Esophagus muscularis mucosa (tissue), 4 donors: Measurements from ENCODE around the gene BMP4. TPM values are rescaled to one million over a fixed set of nuclear protein-coding genes. Genes with fewer than 3 reads are reported as not detected.

Experiments
- DNase-seq: peaks from one replicate; pipeline ENCODE4 v3.0.0-alpha.2; 2017; ENCODE audit errors: extremely low spot score
- H3K27ac ChIP-seq, 4 donors: fragments of 200-600 bp; sonication (generic); replicated peaks in 1 of 4; 1 replicate in 3 of 4; 2 replicates in 1 of 4; pipeline ENCODE4 v1.5.1; 2016 to 2019; ENCODE audit warnings: mild to moderate bottlenecking in 1 of 4
- H3K27me3 ChIP-seq, 4 donors: fragments of 200-600 bp; sonication (generic); one replicate each; pipeline versions ENCODE4 v1.5.1 to v1.6.0; 2016 to 2019
- H3K36me3 ChIP-seq, 4 donors: fragments of 200-600 bp; sonication (generic); one replicate each; pipeline ENCODE4 v1.5.1; 2016 to 2019
- H3K4me1 ChIP-seq, 4 donors: fragments of 200-600 bp; sonication (generic); one replicate each; pipeline ENCODE4 v1.5.1; 2016 to 2019
- H3K4me3 ChIP-seq, 4 donors: fragments of 200-600 bp; sonication (generic); 1 replicate in 2 of 4; 2 replicates in 2 of 4; pipeline ENCODE4 v1.5.1; 2016 to 2019; ENCODE audit warnings: mild to moderate bottlenecking in 4 of 4, moderate library complexity in 1 of 4
- H3K9me3 ChIP-seq, 4 donors: fragments of 200-600 bp; sonication (generic); 1 replicate in 3 of 4; 2 replicates in 1 of 4; pipeline ENCODE4 v1.5.1; 2016 to 2019
- EP300 ChIP-seq: sonication (generic); formaldehyde crosslinking; IDR thresholded peaks from one replicate; pipeline ENCODE4 v1.6.1; 2017; ENCODE audit warnings: antibody characterized with exemption
- POLR2A ChIP-seq: fragments of 450-650 bp; IDR thresholded peaks from one replicate; pipeline ENCODE4 v1.6.1; 2017; ENCODE audit warnings: antibody characterized with exemption, moderate library complexity, mild to moderate bottlenecking, low read depth
- POLR2AphosphoS5 ChIP-seq, 2 donors: sonication (generic); formaldehyde crosslinking; IDR thresholded peaks; one replicate each; pipeline ENCODE4 v1.6.1; 2017; ENCODE audit warnings: antibody characterized with exemption in 2 of 2
- WGBS: methylation state at CpG from one replicate; pipeline ENCODE4 v1.1.5; 2018; 5-methylcytosine and 5-hydroxymethylcytosine counted together
- intact Hi-C: fragments of 100-400 bp; cut with DNase I; formaldehyde crosslinking; loops from one replicate; pipeline ENCODE4 v1.15.1; 2023
- total RNA-seq, 4 donors: library from RNA; depleted of rRNA; stranded (reverse); fragments of >200 nt; gene quantifications; one replicate each; pipeline versions ENCODE4 v1.1.0 to v1.2.1, GENCODE V29; 2016
- TF ChIP-seq, protein P1 (sequence below), 3 experiments: fragments of 200-600 bp in 2 of 3; fragments of 450-650 bp in 1 of 3; sonication (generic) in 2 of 3; IDR thresholded peaks; one replicate each; pipeline ENCODE4 v1.5.1; 2017 to 2019; ENCODE audit warnings: antibody characterized with exemption in 3 of 3, mild to moderate bottlenecking in 2 of 3, moderate library complexity in 1 of 3

The BMP4 gene
- total RNA-seq, 4 donors from 2014 or later: 16.0 to 29.9 (median 18.9) TPM

DNA sequence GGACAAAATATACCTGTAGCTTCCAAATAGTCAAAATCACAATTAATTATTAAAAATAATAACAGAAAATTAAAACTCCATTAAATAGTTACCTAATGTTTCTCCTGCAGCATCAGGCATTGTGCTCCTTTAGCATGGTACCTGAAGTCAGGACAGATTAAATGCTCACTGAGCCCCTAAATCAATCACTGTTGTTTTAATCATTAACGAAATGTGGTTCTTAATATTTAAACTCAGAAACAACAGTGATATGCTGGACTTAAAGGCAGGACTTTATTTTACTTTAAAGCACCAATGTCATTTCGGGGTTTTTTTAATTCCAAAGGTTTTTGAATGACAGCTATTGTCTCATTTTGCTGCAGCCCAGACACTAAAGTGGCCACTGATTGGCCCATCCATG lies 2.0 kb upstream of the BMP4 start:
- no peak overlapping the region for H3K4me3 ChIP-seq
- WGBS: 93% methylated on average over 2 of the region's 2 CpGs
- intact Hi-C loops: loop anchor here (10.0 kb wide), 2 partner anchors 216 to 424 kb away; no protein-coding TSS in a partner anchor
- no peak overlapping the region for H3K27ac ChIP-seq
- no peak for DNase-seq
- peaks cover 13 to 42% (median 41%) of the 10 kb centered on the region in 4 donors for H3K4me1 ChIP-seq
- TF ChIP-seq POLR2AphosphoS5 (IDR thresholded peaks at IDR 0.05) (no peak), EP300 (no peak)
- peaks cover 0 to 88% (median 27%) of the 10 kb centered on the region in 4 donors for H3K27me3 ChIP-seq
- H3K9me3 ChIP-seq: no peaks in the 10 kb centered on the region
- no peaks in the 10 kb centered on the region for H3K36me3 ChIP-seq

DNA sequence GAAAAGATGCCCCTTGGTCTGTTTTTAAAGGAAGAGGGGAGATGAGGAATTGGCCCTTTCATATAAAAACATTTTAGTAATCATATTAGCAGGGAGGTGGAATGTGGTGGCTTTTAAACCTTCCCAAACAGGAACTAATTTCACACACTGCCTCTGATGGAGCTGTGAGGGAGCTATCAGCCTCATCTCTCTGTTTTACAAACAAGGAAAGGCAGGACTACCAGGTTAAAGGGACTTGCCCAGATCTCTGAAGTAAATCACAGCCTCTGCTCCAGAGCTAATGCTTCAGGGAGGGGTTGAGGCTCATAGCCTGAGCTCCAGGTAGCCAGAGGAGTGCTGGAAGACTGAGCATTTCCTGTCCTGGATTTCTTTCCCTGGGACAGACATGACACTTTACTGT lies 1.1 kb upstream of the BMP4 start:
- no peak overlapping the region for H3K4me3 ChIP-seq
- TF ChIP-seq POLR2AphosphoS5 (IDR thresholded peaks at IDR 0.05) (no peak), POLR2A (no peak), EP300 (no peak)
- TF ChIP-seq, protein P1, sequence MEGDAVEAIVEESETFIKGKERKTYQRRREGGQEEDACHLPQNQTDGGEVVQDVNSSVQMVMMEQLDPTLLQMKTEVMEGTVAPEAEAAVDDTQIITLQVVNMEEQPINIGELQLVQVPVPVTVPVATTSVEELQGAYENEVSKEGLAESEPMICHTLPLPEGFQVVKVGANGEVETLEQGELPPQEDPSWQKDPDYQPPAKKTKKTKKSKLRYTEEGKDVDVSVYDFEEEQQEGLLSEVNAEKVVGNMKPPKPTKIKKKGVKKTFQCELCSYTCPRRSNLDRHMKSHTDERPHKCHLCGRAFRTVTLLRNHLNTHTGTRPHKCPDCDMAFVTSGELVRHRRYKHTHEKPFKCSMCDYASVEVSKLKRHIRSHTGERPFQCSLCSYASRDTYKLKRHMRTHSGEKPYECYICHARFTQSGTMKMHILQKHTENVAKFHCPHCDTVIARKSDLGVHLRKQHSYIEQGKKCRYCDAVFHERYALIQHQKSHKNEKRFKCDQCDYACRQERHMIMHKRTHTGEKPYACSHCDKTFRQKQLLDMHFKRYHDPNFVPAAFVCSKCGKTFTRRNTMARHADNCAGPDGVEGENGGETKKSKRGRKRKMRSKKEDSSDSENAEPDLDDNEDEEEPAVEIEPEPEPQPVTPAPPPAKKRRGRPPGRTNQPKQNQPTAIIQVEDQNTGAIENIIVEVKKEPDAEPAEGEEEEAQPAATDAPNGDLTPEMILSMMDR (IDR thresholded peaks at IDR 0.05): no peak
- no peaks in the 10 kb centered on the region for H3K9me3 ChIP-seq
- peaks cover 8 to 43% (median 43%) of the 10 kb centered on the region in 4 donors for H3K4me1 ChIP-seq
- no peaks in the 10 kb centered on the region for H3K36me3 ChIP-seq
- peaks cover 0 to 88% (median 23%) of the 10 kb centered on the region in 4 donors for H3K27me3 ChIP-seq
- intact Hi-C loops: loop anchor here (10.0 kb wide), 2 partner anchors 217 to 423 kb away; no protein-coding TSS in a partner anchor
- H3K27ac ChIP-seq: no peak overlapping the region
- DNase-seq: no peak

DNA sequence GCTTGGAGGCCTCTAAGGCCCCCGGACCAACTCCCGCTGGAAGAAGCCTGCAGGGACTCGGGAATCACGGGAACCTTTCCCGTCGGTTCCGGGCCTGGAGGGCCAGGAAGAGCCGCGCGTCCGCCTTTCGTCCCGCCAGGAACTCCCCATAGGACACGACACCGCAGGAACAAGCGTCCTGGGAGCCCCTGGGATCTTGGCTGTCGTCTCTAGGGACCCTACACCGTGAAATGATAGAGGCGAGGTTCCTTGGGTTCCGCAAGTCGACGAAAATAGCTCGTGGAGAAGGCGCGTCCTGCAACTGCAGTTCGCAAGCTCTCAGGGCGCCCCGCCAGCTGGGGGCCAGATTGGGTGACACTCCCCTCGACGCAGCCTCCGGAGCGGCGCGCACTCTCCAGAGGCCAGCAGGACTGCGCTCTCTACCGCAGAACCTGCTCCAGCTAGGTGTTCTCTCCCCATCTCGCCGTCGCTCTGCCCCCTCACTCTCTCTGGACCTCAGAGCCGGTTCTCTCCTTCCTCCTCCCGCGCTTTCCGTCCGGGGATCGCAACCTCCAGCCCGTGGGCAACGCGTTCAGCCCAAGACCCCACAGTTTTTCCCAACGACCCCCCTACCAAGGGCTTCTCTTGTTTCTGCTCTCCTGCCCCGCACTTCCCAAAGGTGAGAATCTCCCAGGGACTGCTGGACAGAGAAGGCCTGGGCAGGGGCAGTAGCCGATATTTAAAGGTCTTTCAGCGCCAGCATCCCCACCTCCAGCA lies 776 bp downstream of the BMP4 start:
- intact Hi-C loops: loop anchor here (10.0 kb wide), 2 partner anchors 219 to 421 kb away; no protein-coding TSS in a partner anchor
- Histone ChIP-seq H3K9me3 (no peaks in the 10 kb centered on the region), H3K36me3 (peaks cover 0 to under 1% (median 0%) of the 10 kb centered on the region in 4 donors), H3K27me3 (peaks cover 0 to 88% (median 25%) of the 10 kb centered on the region in 4 donors), H3K4me3 (peak overlapping the region; percentile 59 to 68 (median 66)), H3K4me1 (peaks cover 21 to 61% (median 57%) of the 10 kb centered on the region in 4 donors), H3K27ac (peak overlapping the region; percentile 72 to 83 (median 78))
- no peak for DNase-seq
- TF ChIP-seq POLR2AphosphoS5 (IDR thresholded peaks at IDR 0.05) (peak in 1 of 2 donors; percentile 32), POLR2A (no peak)
- WGBS: 3% methylated on average over 32 of the region's 52 CpGs

GRCh38 chr14:53955229-53955556 lies 1.4 kb downstream of the BMP4 start:
- no peak for DNase-seq
- TF ChIP-seq EP300 (no peak), POLR2A (no peak), POLR2AphosphoS5 (IDR thresholded peaks at IDR 0.05) (no peak)
- TF ChIP-seq, protein P1 (IDR thresholded peaks at IDR 0.05): no peak
- intact Hi-C loops: loop anchor here (10.0 kb wide), 2 partner anchors 220 to 420 kb away; no protein-coding TSS in a partner anchor
- Histone ChIP-seq H3K36me3 (peaks cover 0 to 6% (median under 1%) of the 10 kb centered on the region in 4 donors), H3K4me1 (peaks cover 21 to 63% (median 57%) of the 10 kb centered on the region in 4 donors), H3K9me3 (no peaks in the 10 kb centered on the region), H3K27me3 (peaks cover 0 to 89% (median 25%) of the 10 kb centered on the region in 4 donors), H3K4me3 (peak overlapping the region; percentile 59 to 68 (median 66)), H3K27ac (peak overlapping the region; percentile 72 to 83 (median 78))
- 5% methylated on average over 17 of the region's 17 CpGs for WGBS

- peak overlapping the region; percentile 59 to 68 (median 66) for H3K4me3 ChIP-seq
- TF ChIP-seq POLR2AphosphoS5 (IDR thresholded peaks at IDR 0.05) (no peak), POLR2A (no peak), EP300 (no peak)
- TF ChIP-seq, protein P1 (IDR thresholded peaks at IDR 0.05): no peak
- no peaks in the 10 kb centered on the region for H3K9me3 ChIP-seq
- peaks cover 21 to 63% (median 57%) of the 10 kb centered on the region in 4 donors for H3K4me1 ChIP-seq
- 1% methylated on average over 27 of the region's 53 CpGs for WGBS
- peaks cover 0 to 9% (median 3%) of the 10 kb centered on the region in 4 donors for H3K36me3 ChIP-seq
- H3K27me3 ChIP-seq: peaks cover 0 to 87% (median 25%) of the 10 kb centered on the region in 4 donors
- intact Hi-C loops: loop anchor here (10.0 kb wide), 2 partner anchors 220 to 420 kb away; no protein-coding TSS in a partner anchor
- no peak for DNase-seq
- peak overlapping the region; percentile 72 to 83 (median 78) for H3K27ac ChIP-seq
These were observed 1.9 kb downstream of the BMP4 start for GRCh38 chr14:53954551-53955228.
